GM12878 (cell line): Measurements from ENCODE around the gene SRSF5.

Experiments used
- CBX3 ChIP-seq: fragments of 200-600 bp; sonication (generic); IDR thresholded peaks from 2 replicates; pipeline ENCODE4 v1.6.1; 2016; ENCODE audit warnings: low read depth, borderline replicate concordance
- CREB1 ChIP-seq: IDR thresholded peaks from 2 replicates; pipeline ENCODE4 v1.6.1; 2012; ENCODE audit warnings: low read depth, mild to moderate bottlenecking, inconsistent platforms
- MAX ChIP-seq: IDR thresholded peaks from 2 replicates; pipeline ENCODE4 v1.6.1; 2012; ENCODE audit warnings: low read depth, low read length, improper control_type of control experiment
- POLR2A ChIP-seq: IDR thresholded peaks from 2 replicates; pipeline ENCODE4 v1.6.1; 2011; ENCODE audit warnings: low read depth, mild to moderate bottlenecking, low read length
- RAD21 ChIP-seq: IDR thresholded peaks from 2 replicates; pipeline ENCODE4 v1.6.1; 2011; ENCODE audit warnings: mild to moderate bottlenecking, low read depth, low read length, moderate library complexity; ENCODE audit not compliant: insufficient read depth
- SIN3A ChIP-seq: IDR thresholded peaks from 2 replicates; pipeline ENCODE4 v1.6.1; 2012; ENCODE audit warnings: low read depth, low read length, improper control_type of control experiment
- TF ChIP-seq, protein P1 (sequence below): IDR thresholded peaks from 2 replicates; pipeline ENCODE4 v1.6.1; 2012; ENCODE audit warnings: low read depth, low read length, improper control_type of control experiment

DNA sequence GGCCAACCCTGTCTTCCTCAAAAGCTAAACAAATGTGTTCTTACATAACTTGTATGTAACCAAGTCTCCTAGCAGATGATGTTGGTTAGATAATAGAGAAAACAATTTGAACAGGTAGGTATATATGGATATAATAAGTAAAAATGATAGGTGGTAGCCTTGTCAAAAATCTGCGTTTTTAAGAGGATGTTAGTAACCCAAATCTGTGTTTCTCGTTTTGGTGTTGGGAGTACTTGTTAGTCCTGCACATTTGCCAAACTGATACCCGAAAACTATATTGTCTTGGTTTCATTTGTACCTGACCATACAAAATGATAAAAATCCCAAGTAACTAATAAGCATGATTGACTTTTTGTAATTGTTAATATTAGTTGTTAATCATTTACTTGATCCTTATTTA, 8.1 kb downstream of the SRSF5 start:
- TF ChIP-seq, protein P1, sequence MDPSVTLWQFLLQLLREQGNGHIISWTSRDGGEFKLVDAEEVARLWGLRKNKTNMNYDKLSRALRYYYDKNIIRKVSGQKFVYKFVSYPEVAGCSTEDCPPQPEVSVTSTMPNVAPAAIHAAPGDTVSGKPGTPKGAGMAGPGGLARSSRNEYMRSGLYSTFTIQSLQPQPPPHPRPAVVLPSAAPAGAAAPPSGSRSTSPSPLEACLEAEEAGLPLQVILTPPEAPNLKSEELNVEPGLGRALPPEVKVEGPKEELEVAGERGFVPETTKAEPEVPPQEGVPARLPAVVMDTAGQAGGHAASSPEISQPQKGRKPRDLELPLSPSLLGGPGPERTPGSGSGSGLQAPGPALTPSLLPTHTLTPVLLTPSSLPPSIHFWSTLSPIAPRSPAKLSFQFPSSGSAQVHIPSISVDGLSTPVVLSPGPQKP = no peak
- no peak for TF ChIP-seq CBX3
- 0 out of 2 replicates have a peak, but pooled peaks have one; percentile 4 for TF ChIP-seq POLR2A
- TF ChIP-seq RAD21 = no peak
- TF ChIP-seq SIN3A = no peak
- no peak for TF ChIP-seq MAX
- TF ChIP-seq CREB1 = no peak
